GM18517 (cell line): ENCODE results near the gene SEC22B.
"Not testable (repeated sequence)": the region's sequence is repeated elsewhere in the genome, so short reads cannot be mapped to it uniquely, and the experiment has no call there.

ENCODE experiments used
- ATAC-seq: cut with Tn5 transposase; IDR thresholded peaks from one replicate; pipeline ENCODE4 v1.9.1; 2021; ENCODE audit warnings: mild to moderate bottlenecking, moderate library complexity; ENCODE audit not compliant: unreplicated experiment

The SEC22B gene

DNA sequence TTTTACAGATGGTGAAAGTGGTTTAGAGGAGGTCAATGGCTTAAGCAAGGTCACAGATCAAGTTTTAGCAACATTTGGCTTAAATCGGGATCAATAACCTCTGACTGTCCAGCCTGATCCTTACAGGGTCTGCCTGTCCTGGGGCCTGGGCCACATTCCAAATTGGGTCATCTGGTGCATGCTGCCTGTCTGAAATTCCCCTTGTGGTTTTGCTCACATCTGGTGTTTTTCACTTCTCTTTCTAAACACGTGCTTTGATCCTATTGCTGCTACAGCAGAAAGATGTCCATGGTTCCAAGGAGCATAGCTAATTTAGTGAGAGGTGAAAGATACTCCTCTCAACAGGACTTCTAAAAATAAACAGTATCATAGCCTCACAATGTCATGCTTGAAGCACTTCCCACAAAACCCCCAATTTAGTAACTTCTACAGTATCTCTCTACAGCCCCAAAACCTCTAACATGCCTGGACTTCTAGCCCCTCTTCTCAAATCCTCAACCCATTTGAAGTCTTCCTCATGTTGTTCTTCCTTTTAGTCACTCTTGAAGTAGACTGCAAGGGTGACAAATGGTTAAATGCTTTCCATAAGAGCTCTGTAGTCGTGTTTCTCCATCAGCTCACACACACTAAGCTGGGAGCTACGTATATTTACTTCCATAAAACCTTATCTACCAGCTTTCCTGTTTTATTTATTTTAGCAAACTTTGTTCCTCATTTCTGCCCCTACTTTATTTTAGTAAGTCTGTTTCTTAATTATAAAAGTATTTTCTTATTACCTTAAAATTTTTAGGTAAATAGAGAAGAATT is 58.7 kb downstream of the SEC22B start:
- ATAC-seq: peak; percentile 57

DNA sequence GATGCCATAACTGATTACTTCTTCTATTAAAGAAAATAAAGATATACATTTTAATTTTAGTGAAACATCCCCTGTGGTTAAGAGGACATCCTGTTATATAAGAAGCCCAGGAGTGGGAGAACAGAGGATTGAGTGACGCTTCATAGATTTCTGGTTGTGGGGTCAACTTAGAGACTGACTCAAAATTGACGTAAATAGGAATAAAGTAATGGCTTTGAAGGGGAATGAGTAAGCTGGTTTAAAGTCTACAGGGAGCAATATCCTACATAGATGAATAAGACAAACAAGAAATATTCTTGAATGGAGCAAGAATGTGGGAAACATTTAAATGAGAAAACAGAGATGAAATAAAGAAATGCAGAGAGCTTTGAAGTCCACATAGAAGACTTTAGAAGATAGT is 60.2 kb downstream of the SEC22B start:
- ATAC-seq: not testable (repeated sequence)

DNA sequence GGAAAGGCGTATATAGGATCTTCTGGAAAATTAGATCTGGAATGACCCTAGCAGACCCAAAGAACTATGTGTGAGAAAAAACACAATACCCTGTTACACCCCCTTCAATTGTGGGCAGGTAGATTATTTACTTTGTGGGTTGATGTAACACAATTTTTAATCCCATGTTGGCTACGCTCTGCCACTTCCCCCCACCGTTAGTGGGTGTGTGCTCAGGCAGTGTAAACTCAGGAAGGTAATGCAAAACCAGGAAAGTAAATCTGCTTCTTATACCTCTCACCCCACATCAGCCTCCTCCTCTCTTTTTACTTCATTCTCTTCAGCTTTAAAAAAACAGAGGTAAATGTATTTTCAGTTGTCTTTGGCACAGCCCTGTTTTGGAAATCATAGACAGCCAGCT is 63.2 kb downstream of the SEC22B start:
- not testable (repeated sequence) for ATAC-seq

- ATAC-seq: not testable (repeated sequence)
Measured at GRCh38 chr1:120112212-120112611, 64.1 kb downstream of the SEC22B start.

DNA sequence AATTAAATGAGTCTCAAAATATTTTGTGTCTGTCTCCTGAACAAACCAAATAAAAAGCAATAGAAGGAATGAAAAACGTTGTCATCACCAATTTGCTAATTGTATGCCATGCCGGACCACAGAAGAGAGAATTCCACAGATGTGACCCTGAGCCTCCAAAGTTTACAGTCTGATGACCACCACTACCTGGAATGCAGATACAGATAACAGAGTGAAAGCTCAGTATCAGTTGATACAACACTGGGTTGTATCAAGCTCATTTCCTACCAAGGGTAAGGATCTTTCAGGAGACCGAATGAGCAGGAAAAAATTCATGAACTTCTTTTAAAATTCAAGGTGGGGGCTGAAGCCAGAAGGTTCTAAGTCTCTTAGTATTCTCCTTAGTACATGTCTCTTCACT is 64.5 kb downstream of the SEC22B start:
- ATAC-seq: not testable (repeated sequence)

- ATAC-seq: not testable (repeated sequence)
Measured at GRCh38 chr1:120111008-120111407, 65.3 kb downstream of the SEC22B start.

DNA sequence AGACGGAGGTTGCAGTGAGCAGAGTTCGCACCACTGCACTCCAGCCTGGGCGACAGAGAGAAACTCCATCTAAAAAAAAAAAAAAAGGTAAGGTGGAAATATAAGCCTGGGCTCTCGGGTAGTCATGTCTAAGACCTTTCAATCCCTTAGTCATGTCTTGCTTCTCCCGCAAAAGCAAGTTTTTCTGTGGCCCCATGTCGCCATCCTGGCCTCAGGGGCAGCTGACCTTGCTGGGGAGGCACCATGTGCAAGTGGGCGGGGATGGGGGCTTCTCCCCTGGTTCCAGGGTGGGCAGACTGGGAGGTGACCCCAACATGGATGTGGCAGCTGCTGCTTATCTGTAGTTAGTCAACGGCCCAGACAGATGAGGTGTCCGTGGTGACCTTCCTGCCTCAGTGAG is 66.7 kb downstream of the SEC22B start:
- ATAC-seq: not testable (repeated sequence)

DNA sequence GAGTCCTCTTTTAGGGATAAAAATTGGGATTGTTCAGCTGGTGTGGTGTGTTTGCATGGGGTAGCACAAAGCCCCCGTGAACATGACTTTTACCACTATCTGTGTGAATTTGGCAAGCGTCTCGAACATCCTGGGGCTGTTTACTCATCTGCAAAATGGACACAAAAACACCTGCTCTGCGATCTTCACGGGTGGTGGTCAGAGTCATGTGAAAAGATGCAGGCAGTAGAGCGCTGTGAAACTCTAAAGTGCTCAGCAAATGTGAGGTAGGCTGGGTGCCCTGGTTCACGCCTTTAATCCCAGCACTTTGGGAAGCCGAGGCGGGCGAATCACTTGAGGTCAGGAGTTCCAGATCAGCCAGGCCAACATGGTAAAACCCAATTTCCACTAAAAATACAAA is 67.1 kb downstream of the SEC22B start:
- not testable (repeated sequence) for ATAC-seq

- ATAC-seq: not testable (repeated sequence)
Measured at GRCh38 chr1:120105288-120105687, 71.0 kb downstream of the SEC22B start.

DNA sequence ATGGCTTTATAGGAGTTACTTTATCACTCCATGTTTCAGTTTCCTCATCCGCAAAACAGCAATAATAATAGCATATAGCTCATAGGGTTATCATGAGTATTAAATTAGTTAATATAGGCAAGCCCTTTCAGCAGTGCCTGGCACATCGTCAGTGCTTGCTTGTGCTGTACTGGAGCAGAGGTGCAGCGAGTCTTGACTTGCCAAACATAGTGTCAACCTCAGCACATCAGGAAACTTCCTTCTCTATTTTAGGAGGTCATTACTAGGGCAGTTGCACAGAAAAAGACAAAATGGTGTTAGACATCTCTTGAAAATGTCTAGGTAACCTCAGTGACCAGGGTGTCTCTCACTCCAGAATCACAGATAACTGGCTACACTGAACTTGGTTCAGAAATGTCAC is 72.6 kb downstream of the SEC22B start:
- ATAC-seq: not testable (repeated sequence)

- not testable (repeated sequence) for ATAC-seq
Measured at GRCh38 chr1:120101593-120101992, 74.7 kb downstream of the SEC22B start.
